Natural killer cell (primary cell): ENCODE measurements around the gene IFITM2. TPM values are rescaled to one million over a fixed set of nuclear protein-coding genes. Genes with fewer than 3 reads are reported as not detected.

ENCODE experiments used
- ATAC-seq, 3 donors: fragments of 150-1000 bp in 2 of 3; fragments of 200-7000 bp in 1 of 3; cut with Tn5 transposase; 1 replicate in 1 of 3; 2 replicates in 2 of 3; pipeline ENCODE4 v1.10.0; 2021; ENCODE audit warnings: mild to moderate bottlenecking in 2 of 3, moderate library complexity in 2 of 3
- DNase-seq, 2 donors: peaks; one replicate each; pipeline versions ENCODE4 v3.0.0 to v3.0.0-alpha.2; 2013 to 2021; ENCODE audit warnings: mixed read lengths in 1 of 2
- H3K27ac ChIP-seq: one replicate; pipeline ENCODE4 v1.5.1; 2013; ENCODE audit warnings: mild to moderate bottlenecking, low read length
- H3K27me3 ChIP-seq: one replicate; pipeline ENCODE4 v1.6.1; 2013; ENCODE audit warnings: low read length; ENCODE audit not compliant: control insufficient read depth, insufficient read depth
- H3K36me3 ChIP-seq: one replicate; pipeline ENCODE4 v1.6.1; 2013; ENCODE audit warnings: low read length; ENCODE audit not compliant: control insufficient read depth, insufficient read depth
- H3K4me1 ChIP-seq: one replicate; pipeline ENCODE4 v1.6.1; 2013; ENCODE audit warnings: low read length; ENCODE audit not compliant: control insufficient read depth, insufficient read depth
- H3K4me3 ChIP-seq: one replicate; pipeline ENCODE4 v1.5.1; 2013; ENCODE audit warnings: low read length
- H3K9me3 ChIP-seq: one replicate; pipeline ENCODE4 v1.6.1; 2013; ENCODE audit warnings: low read length; ENCODE audit not compliant: control insufficient read depth, insufficient read depth
- H3K27ac Mint-ChIP-seq, 2 donors: one replicate each; pipeline ENCODE4 v1.8.0; 2022; ENCODE audit warnings: mild to moderate bottlenecking in 2 of 2, mixed read lengths in 2 of 2, moderate library complexity in 1 of 2
- H3K27me3 Mint-ChIP-seq, 2 donors: one replicate each; pipeline ENCODE4 v1.8.0; 2022; ENCODE audit warnings: low read depth in 2 of 2, mixed read lengths in 2 of 2
- H3K36me3 Mint-ChIP-seq: one replicate; pipeline ENCODE4 v1.8.0; 2022; ENCODE audit warnings: mixed read lengths
- H3K4me1 Mint-ChIP-seq, 2 donors: one replicate each; pipeline ENCODE4 v1.8.0; 2022; ENCODE audit warnings: mixed read lengths in 2 of 2
- H3K4me3 Mint-ChIP-seq: one replicate; pipeline ENCODE4 v1.8.0; 2022; ENCODE audit warnings: mild to moderate bottlenecking, moderate library complexity, mixed read lengths
- H3K9me3 Mint-ChIP-seq, 2 donors: one replicate each; pipeline ENCODE4 v1.8.0; 2022; ENCODE audit warnings: mixed read lengths in 2 of 2
- WGBS: methylation state at CpG from one replicate; pipeline ENCODE4 v1.1.7; 2013; ENCODE audit warnings: missing lambda C conversion rate; ENCODE audit not compliant: insufficient coverage; 5-methylcytosine and 5-hydroxymethylcytosine counted together
- intact Hi-C: fragments of 100-400 bp; cut with micrococcal nuclease; formaldehyde crosslinking; loops from one replicate; pipeline ENCODE4 v1.14.2; 2022
- total RNA-seq, 4 donors: library from RNA; stranded (reverse); fragments of 120-200 nt in 1 of 4; gene quantifications; one replicate each; pipeline versions ENCODE4 v1.2.3 to v1.2.4, GENCODE V29; 2013 to 2022
- TF ChIP-seq, protein P1 (sequence below): fragments of 200-600 bp; IDR thresholded peaks from one replicate; pipeline ENCODE4 v1.8.0; 2022; ENCODE audit warnings: antibody characterized with exemption

Gene IFITM2
- total RNA-seq, 3 donors from 2014 or later (not counting 1 experiment from before 2014, with no cell fraction given) = 1,080 to 1,421 (median 1,273) TPM

DNA sequence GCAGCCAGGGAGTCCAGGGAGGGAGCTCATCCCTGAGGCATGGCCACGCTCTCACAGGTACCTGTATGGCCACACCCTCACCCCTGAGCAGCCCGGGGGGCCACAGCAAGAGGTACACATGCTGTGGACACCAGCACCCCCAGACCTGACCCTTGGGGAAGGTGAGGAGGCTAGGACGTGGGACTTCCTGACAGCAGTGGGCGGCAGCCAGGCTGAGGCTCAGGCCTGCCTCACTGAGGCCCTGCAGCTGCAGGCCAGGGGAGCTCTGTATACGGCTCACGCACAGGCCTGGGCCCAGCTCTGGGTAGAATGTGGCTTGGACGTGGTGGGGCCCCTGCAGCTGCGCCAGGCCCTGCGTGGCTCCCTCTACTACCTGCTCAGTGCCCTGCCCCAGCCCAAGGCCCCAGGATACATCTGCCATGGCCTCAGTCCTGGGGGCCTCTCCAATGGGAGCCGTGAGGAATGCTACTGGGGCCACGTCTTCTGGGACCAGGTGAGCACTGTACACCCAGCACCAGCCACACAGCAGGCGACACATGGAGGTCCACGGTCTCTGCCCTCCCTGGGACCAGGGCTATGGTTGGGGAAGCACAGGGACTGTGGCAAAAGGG is 16.9 kb upstream of the IFITM2 start:
- intact Hi-C loops = no loop called here
- Mint-ChIP-seq H3K36me3 (no peaks in the 10 kb centered on the region), H3K27me3 (peaks cover 0 to 8% of the 10 kb centered on the region in 2 donors), H3K4me3 (peak overlapping the region; percentile 88), H3K27ac (peak overlapping the region; percentile 60 to 74), H3K4me1 (peaks cover 20 to 38% of the 10 kb centered on the region in 2 donors), H3K9me3 (no peaks in the 10 kb centered on the region)
- TF ChIP-seq, protein P1, sequence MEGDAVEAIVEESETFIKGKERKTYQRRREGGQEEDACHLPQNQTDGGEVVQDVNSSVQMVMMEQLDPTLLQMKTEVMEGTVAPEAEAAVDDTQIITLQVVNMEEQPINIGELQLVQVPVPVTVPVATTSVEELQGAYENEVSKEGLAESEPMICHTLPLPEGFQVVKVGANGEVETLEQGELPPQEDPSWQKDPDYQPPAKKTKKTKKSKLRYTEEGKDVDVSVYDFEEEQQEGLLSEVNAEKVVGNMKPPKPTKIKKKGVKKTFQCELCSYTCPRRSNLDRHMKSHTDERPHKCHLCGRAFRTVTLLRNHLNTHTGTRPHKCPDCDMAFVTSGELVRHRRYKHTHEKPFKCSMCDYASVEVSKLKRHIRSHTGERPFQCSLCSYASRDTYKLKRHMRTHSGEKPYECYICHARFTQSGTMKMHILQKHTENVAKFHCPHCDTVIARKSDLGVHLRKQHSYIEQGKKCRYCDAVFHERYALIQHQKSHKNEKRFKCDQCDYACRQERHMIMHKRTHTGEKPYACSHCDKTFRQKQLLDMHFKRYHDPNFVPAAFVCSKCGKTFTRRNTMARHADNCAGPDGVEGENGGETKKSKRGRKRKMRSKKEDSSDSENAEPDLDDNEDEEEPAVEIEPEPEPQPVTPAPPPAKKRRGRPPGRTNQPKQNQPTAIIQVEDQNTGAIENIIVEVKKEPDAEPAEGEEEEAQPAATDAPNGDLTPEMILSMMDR = no peak
- ATAC-seq (no peak), DNase-seq (no peak)
- whole genome bisulfite sequencing = 87% methylated on average over 12 of the region's 13 CpGs
- H3K4me1 ChIP-seq = peaks cover 55% of the 10 kb centered on the region
- H3K27me3 ChIP-seq = no peaks in the 10 kb centered on the region
- H3K4me3 ChIP-seq = no peak overlapping the region
- peaks cover 24% of the 10 kb centered on the region for H3K36me3 ChIP-seq
- H3K9me3 ChIP-seq = no peaks in the 10 kb centered on the region
- no peak overlapping the region for H3K27ac ChIP-seq

DNA sequence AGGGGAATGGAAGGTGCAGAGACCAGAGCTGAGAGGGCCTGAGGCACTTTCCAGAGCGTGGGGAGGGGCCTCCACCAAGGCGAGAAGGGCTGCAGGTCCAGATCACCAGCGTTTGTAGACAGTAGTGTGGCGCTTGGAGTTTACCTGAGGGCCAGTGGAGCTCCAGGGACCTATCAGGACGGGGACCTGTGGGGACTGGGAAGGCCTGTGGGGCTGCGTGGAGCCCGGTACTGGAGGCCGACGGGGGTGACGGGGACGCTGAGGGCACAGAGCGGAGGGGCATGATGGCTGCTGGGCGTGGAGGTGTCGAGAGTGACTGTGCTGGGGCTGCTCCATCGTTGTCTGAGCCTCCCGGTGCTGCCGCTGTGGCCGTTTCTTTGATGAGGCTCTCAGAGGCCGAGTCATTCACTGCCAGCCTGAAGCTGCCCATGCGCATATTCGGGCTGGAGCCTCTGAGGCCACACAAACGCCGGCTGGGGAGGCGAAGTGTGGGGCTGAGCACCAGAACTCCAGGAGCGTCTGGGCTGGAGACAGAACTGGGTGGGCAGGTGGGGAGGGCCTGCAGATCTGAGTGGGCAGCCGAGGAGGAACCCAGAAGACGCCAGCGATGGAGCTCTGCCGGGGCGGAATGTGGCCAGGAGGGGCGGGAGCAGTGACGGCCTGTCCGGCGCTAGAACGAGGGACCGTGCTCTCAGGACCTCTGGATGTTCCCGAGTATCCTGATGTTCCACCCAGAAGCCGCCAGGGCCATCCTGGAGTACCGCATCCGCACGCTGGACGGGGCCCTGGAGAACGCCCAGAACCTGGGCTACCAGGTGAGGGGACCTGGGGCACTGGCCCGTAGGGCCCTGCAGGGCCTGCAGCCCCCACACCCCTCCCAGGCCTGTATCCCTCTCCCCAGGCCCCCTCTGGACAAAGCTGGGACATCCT is 16.1 kb upstream of the IFITM2 start:
- peaks cover 20 to 38% of the 10 kb centered on the region in 2 donors for H3K4me1 Mint-ChIP-seq
- peaks cover 27% of the 10 kb centered on the region for H3K36me3 ChIP-seq
- intact Hi-C loops = no loop called here
- 95% methylated on average over 44 of the region's 44 CpGs for WGBS
- TF ChIP-seq, protein P1 = no peak
- no peak overlapping the region for H3K4me3 ChIP-seq
- no peaks in the 10 kb centered on the region for H3K9me3 Mint-ChIP-seq
- H3K27me3 ChIP-seq = no peaks in the 10 kb centered on the region
- ATAC-seq (no peak), DNase-seq (no peak)
- peaks cover 57% of the 10 kb centered on the region for H3K4me1 ChIP-seq
- no peaks in the 10 kb centered on the region for H3K36me3 Mint-ChIP-seq
- H3K27me3 Mint-ChIP-seq = peaks cover 0 to 5% of the 10 kb centered on the region in 2 donors
- peak overlapping the region in 1 of 2 donors; percentile 74 for H3K27ac Mint-ChIP-seq
- no peaks in the 10 kb centered on the region for H3K9me3 ChIP-seq
- H3K27ac ChIP-seq = no peak overlapping the region
- peak overlapping the region; percentile 57 for H3K4me3 Mint-ChIP-seq

DNA sequence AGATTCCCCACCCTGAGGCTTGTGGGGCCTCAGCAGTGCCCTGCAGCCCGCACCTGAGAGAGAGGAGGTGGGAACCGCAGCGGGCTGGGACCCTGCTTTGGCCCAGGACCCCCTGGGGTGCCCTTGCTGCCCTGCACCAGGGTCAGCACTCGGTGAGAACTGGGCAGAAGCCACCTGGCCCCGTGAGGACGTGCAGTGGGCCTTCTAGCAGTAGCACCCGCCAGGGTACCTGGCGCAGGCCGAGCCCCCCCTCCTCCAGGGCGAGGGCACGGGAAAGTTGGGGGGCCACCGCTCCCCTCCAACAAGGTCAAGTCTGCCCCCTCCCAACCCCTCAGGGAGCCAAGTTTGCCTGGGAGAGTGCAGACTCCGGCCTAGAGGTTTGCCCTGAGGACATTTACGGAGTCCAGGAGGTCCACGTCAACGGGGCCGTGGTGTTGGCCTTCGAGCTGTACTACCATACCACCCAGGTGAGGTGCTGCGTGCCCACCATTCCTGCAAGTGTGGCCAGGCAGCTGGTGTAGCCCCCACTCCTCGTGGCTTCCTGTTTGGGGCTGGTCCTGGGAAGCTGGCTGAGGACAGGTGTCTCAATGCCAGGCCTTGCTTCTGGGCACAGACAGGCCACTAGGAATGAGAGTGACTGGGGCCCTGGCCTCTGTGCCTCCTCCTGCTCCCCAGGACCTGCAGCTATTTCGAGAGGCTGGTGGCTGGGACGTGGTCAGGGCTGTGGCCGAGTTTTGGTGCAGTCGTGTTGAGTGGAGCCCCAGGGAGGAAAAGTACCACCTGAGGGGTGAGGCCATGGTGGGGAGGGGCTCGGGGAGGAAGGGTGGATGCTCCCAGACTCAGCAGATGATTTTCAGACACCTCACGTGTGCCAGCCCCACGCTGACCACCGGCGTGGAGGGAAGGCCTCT is 15.2 kb upstream of the IFITM2 start:
- Mint-ChIP-seq H3K27ac (no peak overlapping the region), H3K4me1 (peaks cover 27 to 36% of the 10 kb centered on the region in 2 donors), H3K27me3 (no peaks in the 10 kb centered on the region), H3K4me3 (no peak overlapping the region), H3K9me3 (no peaks in the 10 kb centered on the region), H3K36me3 (no peaks in the 10 kb centered on the region)
- Histone ChIP-seq H3K4me3 (no peak overlapping the region), H3K27me3 (no peaks in the 10 kb centered on the region), H3K4me1 (peaks cover 60% of the 10 kb centered on the region), H3K27ac (no peak overlapping the region), H3K9me3 (no peaks in the 10 kb centered on the region), H3K36me3 (peaks cover 27% of the 10 kb centered on the region)
- TF ChIP-seq, protein P1 = no peak
- ATAC-seq = no peak
- no peak for DNase-seq
- intact Hi-C loops = no loop called here
- WGBS = 85% methylated on average over 29 of the region's 29 CpGs
